ENCODE measurements around the gene KIRREL3.

- TF ChIP-seq EZH2 (IDR thresholded peaks at IDR 0.05; ENCODE audit: low read length, unreplicated experiment) (no peak), CTCF (conservative IDR thresholded peaks at IDR 0.05; ENCODE audit: low read depth, low read length) (no peak), EZH2phosphoT487 (IDR thresholded peaks at IDR 0.05; ENCODE audit: borderline replicate concordance, low read length) (no peak)
These were observed 82.0 kb downstream of the KIRREL3 start for GRCh38 chr11:126918556-126918955.

Measured in PC-3 (cell line).